Lower lobe of right lung (tissue), 2 donors: ENCODE results near the gene CASP9. TPM values are rescaled to one million over a fixed set of nuclear protein-coding genes. Genes with fewer than 3 reads are reported as not detected.
"Not testable (repeated sequence)": the region's sequence is repeated elsewhere in the genome, so short reads cannot be mapped to it uniquely, and the experiment has no call there.

Experiments
- ATAC-seq, 2 donors: fragments of 200-7000 bp; cut with Tn5 transposase; one replicate each; pipeline ENCODE4 v1.9.1; 2020 to 2022; ENCODE audit warnings: mild to moderate bottlenecking in 2 of 2, moderate library complexity in 2 of 2
- DNase-seq: peaks from one replicate; pipeline ENCODE4 v3.0.0-alpha.2; 2020
- H3K27ac ChIP-seq: fragments of 200-600 bp; one replicate; pipeline ENCODE4 v1.8.0; 2022
- H3K27me3 ChIP-seq: fragments of 200-600 bp; one replicate; pipeline ENCODE4 v1.8.0; 2022; ENCODE audit warnings: low read depth
- H3K36me3 ChIP-seq: fragments of 200-600 bp; one replicate; pipeline ENCODE4 v1.8.0; 2022; ENCODE audit warnings: mild to moderate bottlenecking
- H3K4me1 ChIP-seq: fragments of 200-600 bp; one replicate; pipeline ENCODE4 v1.8.0; 2022
- H3K4me3 ChIP-seq: fragments of 200-600 bp; one replicate; pipeline ENCODE4 v1.8.0; 2022; ENCODE audit warnings: mild to moderate bottlenecking
- H3K9me3 ChIP-seq: fragments of 200-600 bp; one replicate; pipeline ENCODE4 v1.8.0; 2022
- CTCF ChIP-seq: fragments of 200-600 bp; IDR thresholded peaks from one replicate; pipeline ENCODE4 v1.8.0; 2022; ENCODE audit warnings: antibody characterized with exemption, mild to moderate bottlenecking
- intact Hi-C: fragments of 100-400 bp; cut with DNase I; formaldehyde crosslinking; loops from one replicate; pipeline ENCODE4 v1.11.0; 2022
- total RNA-seq: library from RNA; stranded (reverse); fragmentation: NEBNext Ultra II Directional; extraction: Animal tissue kit (Norgen Biotek cat#: 25700); gene quantifications from one replicate; pipeline ENCODE4 v1.2.1, GENCODE V29; 2021
- donor health status: DM: no; HTN: yes; CAD: no; lungs with severe emphysema.

The CASP9 gene
- total RNA-seq, 1 donor from 2014 or later, result 16.4 TPM

GRCh38 chr1:15489052-15489736 is 34.8 kb downstream of the CASP9 start:
- Histone ChIP-seq H3K4me3 (no peak overlapping the region), H3K4me1 (no peaks in the 10 kb centered on the region), H3K27ac (no peak overlapping the region), H3K9me3 (no peaks in the 10 kb centered on the region), H3K27me3 (no peaks in the 10 kb centered on the region), H3K36me3 (peaks cover 19% of the 10 kb centered on the region)
- DNase-seq (no peak), ATAC-seq (no peak)
- intact Hi-C loops, result no loop called here
- no peak for TF ChIP-seq CTCF

- H3K27me3 ChIP-seq, result no peaks in the 10 kb centered on the region
- no peaks in the 10 kb centered on the region for H3K9me3 ChIP-seq
- no peak overlapping the region for H3K27ac ChIP-seq
- no peak for ATAC-seq
- no peak for TF ChIP-seq CTCF
- peaks cover 11% of the 10 kb centered on the region for H3K36me3 ChIP-seq
- H3K4me1 ChIP-seq, result no peaks in the 10 kb centered on the region
- no peak for DNase-seq
- no peak overlapping the region for H3K4me3 ChIP-seq
- intact Hi-C loops, result no loop called here
Observed at GRCh38 chr1:15488371-15488770, 35.6 kb downstream of the CASP9 start.

GRCh38 chr1:15486844-15487610 is 37.0 kb downstream of the CASP9 start:
- intact Hi-C loops, H3K36me3 ChIP-seq, H3K4me1 ChIP-seq, DNase-seq, H3K27me3 ChIP-seq, H3K9me3 ChIP-seq, H3K27ac ChIP-seq, ATAC-seq, H3K4me3 ChIP-seq: not testable (repeated sequence)

GRCh38 chr1:15485636-15486035 is 38.4 kb downstream of the CASP9 start:
- H3K4me1 ChIP-seq, result no peaks in the 10 kb centered on the region
- TF ChIP-seq CTCF, result no peak
- no peaks in the 10 kb centered on the region for H3K9me3 ChIP-seq
- intact Hi-C loops, result no loop called here
- H3K4me3 ChIP-seq, result no peak overlapping the region
- ATAC-seq (no peak), DNase-seq (no peak)
- no peaks in the 10 kb centered on the region for H3K36me3 ChIP-seq
- no peaks in the 10 kb centered on the region for H3K27me3 ChIP-seq
- H3K27ac ChIP-seq, result no peak overlapping the region

GRCh38 chr1:15484443-15484842 is 39.6 kb downstream of the CASP9 start:
- H3K27ac ChIP-seq, DNase-seq, H3K4me3 ChIP-seq, H3K36me3 ChIP-seq, H3K27me3 ChIP-seq, H3K4me1 ChIP-seq, intact Hi-C loops, ATAC-seq, H3K9me3 ChIP-seq: not testable (repeated sequence)

- TF ChIP-seq CTCF, result no peak
- no peak overlapping the region for H3K27ac ChIP-seq
- H3K9me3 ChIP-seq, result no peaks in the 10 kb centered on the region
Observed at GRCh38 chr1:15483971-15484370, 40.0 kb downstream of the CASP9 start.

GRCh38 chr1:15482983-15483543 is 41.0 kb downstream of the CASP9 start:
- not testable (repeated sequence) for H3K36me3 ChIP-seq, ATAC-seq

More at GRCh38 chr1:15483971-15484370, 40.0 kb downstream of the CASP9 start:
- Histone ChIP-seq H3K4me3 (no peak overlapping the region), H3K4me1 (no peaks in the 10 kb centered on the region), H3K27me3 (no peaks in the 10 kb centered on the region), H3K36me3 (no peaks in the 10 kb centered on the region)
- DNase-seq (no peak), ATAC-seq (no peak)
- intact Hi-C loops, result no loop called here

GRCh38 chr1:15482455-15482854 is 41.6 kb downstream of the CASP9 start:
- intact Hi-C loops, ATAC-seq: not testable (repeated sequence)

More at GRCh38 chr1:15482983-15483543, 41.0 kb downstream of the CASP9 start:
- H3K27me3 ChIP-seq, H3K27ac ChIP-seq, H3K4me1 ChIP-seq, intact Hi-C loops, H3K9me3 ChIP-seq, DNase-seq, H3K4me3 ChIP-seq: not testable (repeated sequence)

More at GRCh38 chr1:15482455-15482854, 41.6 kb downstream of the CASP9 start:
- not testable (repeated sequence) for H3K27me3 ChIP-seq, DNase-seq, H3K4me1 ChIP-seq, H3K9me3 ChIP-seq, H3K4me3 ChIP-seq, H3K36me3 ChIP-seq, H3K27ac ChIP-seq
